ENCODE results near the gene RPL41.
"Not testable (repeated sequence)": the region's sequence is repeated elsewhere in the genome, so short reads cannot be mapped to it uniquely, and the experiment has no call there.

RPL41 gene

DNA sequence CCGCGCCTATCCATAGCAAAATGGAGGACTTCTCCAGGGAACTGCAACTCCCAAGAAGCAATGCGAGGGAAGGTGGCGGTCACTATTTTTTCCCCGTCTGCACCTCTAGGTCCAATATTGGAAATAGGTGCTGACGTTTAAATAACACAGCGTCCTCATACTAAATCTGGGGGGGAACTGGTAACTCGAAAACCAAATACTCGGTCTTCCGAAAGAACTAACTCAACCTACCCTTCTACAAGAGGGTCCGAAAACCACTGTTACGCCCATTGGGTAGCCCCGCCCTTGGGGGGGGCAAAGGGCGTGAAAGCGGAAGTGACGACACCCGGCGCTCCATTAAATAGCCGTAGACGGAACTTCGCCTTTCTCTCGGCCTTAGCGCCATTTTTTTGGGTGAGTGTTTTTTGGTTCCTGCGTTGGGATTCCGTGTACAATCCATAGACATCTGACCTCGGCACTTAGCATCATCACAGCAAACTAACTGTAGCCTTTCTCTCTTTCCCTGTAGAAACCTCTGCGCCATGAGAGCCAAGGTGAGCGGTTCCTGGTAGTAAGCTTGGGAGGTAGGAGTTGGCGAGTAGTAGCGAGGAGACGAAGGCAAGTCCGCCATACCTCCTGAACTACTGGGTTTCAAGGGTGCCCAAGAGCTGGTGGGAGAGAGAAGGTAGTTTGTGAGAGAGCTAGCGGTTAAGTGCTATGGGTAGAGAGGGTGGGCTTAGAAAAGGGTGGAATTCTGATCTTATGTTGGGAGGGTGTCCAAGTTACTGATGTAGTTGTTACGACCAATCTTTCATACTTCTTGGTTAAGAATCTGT, at the start of gene RPL41:
Gene RPL41, plus strand, starts transcription at position 367 of the 815 bp plus-strand sequence.
- DNase-seq: peak; percentile 95

DNA sequence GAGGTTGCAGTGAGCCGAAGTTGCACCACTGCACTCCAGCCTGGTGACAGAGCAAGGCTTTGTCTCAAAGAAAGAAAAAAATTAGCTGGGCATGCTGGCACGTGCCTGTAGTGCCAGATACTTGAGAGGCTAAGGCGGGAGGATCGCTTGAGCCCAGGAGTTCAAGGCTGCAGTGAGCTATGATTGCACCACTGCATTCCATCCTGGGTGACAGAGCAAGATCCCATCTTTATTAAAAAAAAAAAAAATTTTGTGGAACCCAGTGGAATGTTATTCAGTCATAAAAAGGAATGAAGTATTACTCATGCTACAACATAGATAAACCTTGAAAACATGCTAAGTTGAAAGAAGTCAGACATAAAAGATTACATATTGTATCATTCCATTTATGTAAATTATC, 44.8 kb upstream of the RPL41 start:
- no peak for DNase-seq

DNA sequence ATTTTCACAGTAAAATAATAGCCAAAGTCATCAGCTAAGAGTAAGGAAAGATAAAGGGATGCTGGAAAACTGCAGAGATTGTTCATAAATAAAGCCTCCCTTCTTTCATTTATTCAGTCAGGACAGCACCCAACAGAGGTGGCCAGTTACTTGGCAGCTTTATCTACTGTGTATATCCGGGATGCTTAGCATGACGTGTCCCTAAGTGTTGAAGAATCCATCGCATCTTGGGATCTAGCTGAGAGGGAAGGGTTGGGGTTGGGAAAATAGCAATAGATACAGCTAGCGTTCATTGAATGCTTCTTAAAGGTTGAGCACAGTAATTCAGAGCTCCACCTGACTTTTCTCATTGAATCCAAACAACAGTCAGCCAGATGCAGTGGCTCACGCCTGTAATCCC, 42.0 kb upstream of the RPL41 start:
- no peak for DNase-seq

DNA sequence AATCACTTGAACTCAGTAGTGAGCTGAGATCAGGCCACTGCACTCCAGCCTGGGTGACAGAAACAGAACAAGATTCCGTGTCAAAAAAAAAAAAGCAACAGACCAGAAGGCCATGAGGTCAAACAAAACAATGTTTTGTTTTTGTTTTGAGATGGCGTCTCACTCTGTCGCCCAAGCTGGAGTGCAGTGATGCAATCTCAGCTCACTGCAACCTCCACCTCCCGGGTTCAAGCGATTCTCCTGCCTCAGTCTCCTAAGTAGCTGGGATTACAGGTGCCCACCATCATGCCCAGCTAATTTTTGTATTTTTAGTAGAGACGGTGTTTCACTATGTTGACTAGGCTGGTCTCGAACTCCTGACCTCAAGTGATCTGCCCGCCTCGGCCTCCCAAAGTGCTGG, 38.5 kb upstream of the RPL41 start:
- DNase-seq: not testable (repeated sequence)

DNA sequence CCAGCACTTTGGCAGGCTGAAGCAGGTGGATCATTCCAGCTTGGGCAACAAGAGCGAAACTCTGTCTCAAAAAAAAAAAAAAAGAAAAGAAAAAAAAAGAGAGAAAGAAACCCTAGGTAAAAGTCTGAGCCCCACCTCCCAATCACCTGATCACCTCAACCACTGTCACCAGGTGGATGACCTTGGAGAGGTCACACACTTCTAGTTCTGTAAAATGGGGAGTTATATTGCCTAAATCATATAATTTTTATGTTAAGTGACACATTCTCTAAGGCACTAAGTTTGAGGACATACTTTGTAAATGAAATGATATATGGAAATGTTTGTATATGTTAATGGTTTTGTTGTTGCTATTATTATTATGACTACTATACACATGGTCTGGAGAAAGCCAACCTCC, 38.0 kb upstream of the RPL41 start:
- no peak for DNase-seq

DNA sequence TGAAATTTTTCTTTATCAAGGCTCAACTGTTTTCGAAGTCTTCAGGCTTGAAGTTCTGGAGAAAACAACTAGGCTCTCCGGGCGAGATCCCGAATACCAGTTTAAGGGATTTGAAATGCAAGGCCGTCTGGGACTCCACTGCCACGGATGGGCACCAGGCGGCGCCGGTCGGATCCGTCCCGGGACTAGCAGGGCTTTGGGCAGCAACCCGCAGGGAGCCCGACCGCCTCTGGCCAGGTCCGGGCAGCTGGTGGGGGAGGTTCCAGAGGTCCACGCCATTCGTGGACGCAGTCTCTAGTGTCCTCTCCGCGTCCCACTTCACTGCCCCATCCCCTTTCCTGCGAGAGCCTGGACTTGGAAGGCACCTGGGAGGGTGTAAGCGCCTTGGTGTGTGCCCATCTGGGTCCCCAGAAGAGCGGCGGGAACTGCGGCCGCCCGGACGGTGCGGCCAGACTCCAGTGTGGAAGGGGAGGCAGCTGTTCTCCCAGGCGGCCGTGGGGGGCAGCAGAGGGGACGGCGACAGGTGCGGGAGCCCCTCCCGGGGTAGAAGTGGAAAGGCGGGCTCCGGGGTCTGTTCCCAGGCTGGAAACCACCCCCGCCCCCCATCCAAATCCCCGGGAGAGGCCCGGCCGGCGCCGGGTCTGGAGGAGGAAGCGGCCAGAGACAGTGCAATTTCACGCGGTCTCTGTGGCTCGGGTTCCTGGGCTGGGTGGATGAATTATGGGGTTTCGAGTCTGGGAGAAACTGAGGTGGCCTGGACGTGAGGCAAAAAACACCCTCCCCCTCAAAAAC, 37.3 kb upstream of the RPL41 start:
- DNase-seq: peak; percentile 72

DNA sequence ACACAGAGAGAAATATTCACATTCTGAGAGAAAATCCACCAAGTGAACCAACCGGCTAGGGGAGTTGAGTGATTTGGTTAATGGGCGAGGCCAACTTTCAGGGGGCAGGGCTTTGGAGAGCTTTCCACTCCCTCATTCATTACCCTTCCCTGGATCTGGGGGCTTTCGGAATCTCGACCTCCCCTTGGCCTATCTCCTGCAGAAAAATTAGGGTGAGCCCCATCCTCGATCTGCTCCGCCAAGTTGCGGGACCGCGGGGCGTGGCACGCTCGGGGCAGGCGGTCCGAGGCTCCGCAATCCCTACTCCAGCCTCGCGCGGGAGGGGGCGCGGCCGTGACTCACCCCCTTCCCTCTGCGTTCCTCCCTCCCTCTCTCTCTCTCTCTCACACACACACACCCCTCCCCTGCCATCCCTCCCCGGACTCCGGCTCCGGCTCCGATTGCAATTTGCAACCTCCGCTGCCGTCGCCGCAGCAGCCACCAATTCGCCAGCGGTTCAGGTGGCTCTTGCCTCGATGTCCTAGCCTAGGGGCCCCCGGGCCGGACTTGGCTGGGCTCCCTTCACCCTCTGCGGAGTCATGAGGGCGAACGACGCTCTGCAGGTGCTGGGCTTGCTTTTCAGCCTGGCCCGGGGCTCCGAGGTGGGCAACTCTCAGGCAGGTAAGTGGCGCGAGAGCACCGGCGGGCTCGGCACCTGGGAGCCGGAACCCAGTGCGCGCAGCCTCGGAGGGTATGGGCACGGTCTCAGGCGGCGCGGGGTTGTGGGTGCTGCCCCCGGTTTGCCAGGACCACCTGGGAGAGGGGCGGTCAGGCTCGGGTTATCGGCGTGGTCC, 36.5 kb upstream of the RPL41 start, which contains the start of gene ERBB3:
Gene ERBB3, plus strand, starts transcription at position 443 of the 833 bp plus-strand sequence. Its CDS starts 136 bp downstream, at position 579.
- DNase-seq: peak; percentile 77

DNA sequence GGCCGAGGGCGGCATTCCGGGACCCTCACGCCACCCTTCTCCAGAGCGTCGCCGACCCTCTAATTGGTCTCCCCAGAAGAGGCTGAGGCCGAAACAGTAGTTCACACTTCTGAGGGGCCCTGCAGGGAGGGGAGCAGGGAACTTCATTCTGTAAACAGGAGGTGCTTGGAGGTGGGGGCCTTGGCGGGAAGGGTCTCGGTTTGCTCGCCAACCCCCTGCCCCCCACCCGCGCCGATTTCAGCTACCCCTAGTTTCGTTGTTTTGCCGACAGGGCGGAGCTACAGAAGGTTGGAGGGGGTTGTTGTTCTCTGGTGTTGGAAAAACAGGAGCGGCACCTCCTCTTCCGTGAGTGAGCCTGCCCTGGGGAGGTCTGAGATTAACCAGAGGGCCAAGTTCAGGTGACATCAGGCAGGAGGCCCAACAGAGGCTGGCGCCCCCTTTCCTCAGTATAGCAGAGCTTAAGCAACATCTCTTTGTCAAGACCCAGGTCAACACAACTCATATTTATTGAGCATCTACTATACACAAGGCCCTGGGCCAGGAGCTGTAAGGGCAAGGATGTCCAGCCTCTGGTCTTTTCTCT, 35.8 kb upstream of the RPL41 start:
- no peak for DNase-seq

DNA sequence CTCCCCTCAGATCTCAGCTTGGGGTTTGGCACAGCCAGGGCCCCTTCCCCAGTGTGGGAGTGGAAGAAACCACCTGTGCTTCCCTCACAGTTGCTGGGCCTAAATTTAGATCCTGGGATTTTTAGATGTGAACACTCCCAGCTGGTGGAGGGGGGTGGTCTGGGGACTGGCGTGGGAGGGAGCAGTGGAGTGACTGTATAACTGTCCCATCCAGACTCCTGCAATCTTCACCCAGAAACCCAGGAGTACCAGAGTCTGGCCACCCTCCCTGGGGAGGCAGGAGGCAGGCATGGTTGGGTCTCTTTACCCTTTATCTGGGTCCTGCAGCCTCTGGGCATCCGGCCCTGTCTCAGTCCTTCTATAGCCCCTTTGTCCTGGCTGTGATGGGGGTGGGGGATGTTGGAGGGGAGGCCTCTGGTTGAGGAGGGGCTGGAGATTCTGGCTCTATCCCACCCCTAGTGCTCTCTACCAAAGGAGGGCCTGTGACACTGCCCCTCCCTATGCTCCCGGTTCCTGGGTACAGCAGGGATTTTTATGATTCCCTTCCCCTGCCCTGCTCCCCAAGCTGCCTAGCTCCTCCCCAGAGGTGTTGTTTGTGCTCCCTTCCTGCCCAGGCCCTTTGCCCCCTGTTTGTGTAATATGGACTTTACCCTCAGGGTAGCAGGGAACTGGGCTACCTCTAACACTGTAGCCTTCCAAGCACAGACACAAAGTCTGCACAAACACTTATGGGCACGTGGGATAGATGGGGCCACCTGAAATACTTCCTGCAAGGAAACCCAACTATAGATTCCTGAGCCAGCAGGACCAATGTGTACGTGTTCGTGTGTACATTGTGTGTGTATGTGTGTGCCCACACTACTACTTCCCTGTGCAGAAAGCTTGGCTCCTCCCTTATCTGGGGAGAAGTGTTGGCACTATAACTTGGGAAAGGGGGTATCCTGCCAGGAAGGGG, 34.8 kb upstream of the RPL41 start:
- no peak for DNase-seq

DNA sequence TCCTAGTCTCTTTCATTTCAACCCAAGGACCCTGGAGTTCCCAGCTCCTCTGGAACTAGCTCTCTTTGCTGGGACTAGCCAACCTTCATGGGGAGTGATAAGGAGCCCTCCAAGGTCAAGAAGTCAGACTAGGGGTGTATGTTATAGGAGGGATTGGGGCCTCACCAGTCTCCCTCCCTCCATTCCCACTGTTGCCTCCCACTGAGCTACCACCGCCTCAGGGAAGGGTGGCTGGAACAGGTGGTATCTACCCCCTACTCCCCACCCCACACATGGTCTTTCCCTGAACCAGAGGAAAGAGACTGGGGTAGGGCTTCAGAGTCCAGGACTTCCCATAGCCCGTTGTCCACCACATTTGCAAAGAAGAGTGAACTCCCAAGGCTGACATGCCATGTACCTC, 34.1 kb upstream of the RPL41 start:
- DNase-seq: no peak

DNA sequence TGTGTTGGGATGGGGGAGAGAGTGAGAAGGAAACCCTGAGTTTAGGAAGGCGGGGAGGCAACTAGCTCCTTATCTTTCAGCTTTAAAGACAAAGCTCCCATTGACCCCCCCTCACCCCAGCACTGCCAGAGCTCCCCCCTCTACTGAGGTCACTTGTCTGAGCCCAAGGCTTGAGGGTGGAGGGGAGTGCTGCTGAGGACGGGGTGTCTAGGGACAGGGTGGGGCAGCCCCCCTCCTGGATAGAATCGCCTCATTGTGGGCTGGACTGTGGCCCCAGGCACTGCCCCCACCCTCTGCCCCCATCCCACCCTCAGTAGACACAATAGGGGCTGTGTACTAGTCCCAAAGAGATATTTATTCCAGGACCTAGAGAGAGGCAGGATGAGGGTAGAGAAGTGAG, 33.5 kb upstream of the RPL41 start:
- no peak for DNase-seq

DNA sequence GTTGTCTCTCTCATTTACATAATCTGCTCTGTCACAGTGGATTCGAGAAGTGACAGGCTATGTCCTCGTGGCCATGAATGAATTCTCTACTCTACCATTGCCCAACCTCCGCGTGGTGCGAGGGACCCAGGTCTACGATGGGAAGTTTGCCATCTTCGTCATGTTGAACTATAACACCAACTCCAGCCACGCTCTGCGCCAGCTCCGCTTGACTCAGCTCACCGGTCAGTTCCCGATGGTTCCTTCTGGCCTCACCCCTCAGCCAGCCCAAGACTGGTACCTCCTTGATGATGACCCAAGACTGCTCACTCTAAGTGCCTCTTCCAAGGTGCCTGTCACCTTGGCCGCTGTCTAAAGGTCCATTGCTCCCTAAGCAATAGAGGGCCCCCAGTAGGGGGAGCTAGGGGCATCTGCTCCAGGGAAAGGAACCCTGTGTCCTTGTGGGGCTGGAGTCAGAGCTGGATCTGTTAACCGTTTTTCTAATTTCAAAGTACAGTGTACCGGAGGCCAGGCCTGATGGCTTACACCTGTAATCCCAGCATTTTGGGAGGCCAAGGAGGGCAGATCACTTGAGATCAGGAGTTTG, 31.4 kb upstream of the RPL41 start:
- DNase-seq: peak; percentile 43

DNA sequence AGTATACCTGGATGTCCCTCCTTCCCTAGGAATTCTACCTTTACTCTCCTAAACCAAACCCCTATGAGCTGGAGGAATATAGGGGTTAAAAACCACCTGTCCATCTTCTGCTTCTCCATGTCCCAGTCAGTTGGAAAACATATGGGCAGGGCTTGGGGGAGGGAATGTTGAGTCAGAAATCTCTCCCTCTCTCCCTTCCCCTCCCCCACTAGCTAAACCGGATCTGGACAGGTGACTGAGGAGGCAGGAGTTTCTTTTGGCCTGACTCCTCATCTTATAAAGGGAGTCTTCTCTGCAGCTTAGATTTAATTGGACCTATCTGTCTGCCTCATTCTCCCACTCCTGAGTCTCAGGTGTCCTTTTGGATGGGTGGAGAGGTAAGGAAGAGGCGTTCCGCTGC, 30.3 kb upstream of the RPL41 start:
- no peak for DNase-seq

DNA sequence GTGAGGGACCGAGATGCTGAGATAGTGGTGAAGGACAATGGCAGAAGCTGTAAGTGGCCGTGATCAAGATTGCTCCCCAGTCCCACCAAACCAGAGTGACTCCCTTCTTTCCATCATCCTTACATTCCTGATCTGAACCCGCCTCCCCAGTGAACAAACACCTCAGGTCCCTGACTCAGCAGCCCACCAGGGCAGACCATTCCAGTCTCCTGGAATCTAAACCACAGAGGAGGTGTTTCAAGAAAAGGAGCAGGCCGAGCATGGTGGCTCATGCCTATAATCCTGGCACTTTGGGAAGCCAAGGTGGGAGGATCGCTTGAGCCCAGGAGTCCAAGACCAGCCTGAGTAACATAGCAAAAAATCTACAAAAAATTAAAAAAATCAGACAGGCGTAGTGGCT, 29.8 kb upstream of the RPL41 start:
- no peak for DNase-seq

DNA sequence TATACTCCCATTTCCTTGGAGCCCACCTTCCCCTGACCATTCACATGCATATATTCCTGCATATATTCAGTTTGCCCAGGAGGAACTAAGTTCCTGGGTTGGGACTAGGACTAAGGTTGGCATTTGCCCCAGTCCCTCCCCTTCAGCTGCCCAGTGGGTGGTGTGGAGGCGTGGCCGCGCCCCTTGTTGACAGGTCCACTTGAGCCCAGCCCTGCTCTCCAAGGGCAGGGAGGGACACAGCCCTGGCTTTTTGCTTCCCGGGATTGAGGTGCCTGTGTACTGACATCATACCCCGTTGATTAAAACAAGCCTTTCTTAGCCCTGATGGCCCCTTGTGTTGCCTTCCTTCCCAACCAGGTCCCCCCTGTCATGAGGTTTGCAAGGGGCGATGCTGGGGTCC, 29.2 kb upstream of the RPL41 start:
- DNase-seq: no peak

DNA sequence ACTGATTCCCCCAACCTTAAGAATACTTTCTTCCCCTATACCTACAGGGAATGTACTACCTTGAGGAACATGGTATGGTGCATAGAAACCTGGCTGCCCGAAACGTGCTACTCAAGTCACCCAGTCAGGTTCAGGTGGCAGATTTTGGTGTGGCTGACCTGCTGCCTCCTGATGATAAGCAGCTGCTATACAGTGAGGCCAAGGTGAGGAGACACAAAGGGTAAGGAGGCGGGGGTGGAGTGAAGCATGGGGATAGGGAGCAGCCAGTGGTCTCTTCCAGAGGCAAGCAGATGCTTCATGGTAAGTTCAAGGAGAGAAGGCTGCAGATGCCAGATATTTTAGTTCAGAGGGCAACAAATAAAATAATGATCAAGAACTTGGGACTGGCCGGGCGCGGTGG, 18.7 kb upstream of the RPL41 start:
- no peak for DNase-seq

DNA sequence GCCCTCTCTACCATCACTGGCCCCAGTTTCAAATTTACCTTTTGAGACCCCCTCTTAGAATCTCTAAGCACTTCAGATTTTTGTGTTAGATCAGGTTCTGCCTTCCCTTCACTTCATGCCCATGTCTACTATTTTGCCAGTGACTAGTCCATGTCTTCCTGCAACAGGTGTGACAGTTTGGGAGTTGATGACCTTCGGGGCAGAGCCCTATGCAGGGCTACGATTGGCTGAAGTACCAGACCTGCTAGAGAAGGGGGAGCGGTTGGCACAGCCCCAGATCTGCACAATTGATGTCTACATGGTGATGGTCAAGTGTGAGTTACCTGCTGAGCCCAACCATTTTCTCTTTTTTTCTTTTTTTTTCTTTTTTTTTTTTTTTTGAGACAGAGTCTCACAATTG, 17.8 kb upstream of the RPL41 start:
- DNase-seq: no peak

DNA sequence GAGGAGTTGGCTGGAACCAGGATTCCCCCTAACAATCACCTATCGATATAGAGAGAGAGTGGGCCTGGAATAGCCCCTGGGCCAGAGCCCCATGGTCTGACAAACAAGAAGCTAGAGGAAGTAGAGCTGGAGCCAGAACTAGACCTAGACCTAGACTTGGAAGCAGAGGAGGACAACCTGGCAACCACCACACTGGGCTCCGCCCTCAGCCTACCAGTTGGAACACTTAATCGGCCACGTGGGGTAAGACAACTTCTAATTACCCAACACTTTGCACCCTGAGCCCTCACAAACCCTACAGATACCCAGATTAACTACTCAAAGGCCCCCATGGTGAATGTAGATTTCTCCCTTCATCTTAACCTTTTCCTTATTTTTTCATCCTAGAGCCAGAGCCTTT, 16.6 kb upstream of the RPL41 start:
- no peak for DNase-seq

DNA sequence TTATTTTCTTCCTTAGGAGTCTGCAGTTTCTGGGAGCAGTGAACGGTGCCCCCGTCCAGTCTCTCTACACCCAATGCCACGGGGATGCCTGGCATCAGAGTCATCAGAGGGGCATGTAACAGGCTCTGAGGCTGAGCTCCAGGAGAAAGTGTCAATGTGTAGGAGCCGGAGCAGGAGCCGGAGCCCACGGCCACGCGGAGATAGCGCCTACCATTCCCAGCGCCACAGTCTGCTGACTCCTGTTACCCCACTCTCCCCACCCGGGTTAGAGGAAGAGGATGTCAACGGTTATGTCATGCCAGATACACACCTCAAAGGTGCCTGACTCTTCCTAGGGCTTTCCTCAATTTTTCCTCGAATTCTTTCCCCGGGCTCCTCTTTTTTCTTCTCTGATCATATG, 15.4 kb upstream of the RPL41 start:
- DNase-seq: no peak

DNA sequence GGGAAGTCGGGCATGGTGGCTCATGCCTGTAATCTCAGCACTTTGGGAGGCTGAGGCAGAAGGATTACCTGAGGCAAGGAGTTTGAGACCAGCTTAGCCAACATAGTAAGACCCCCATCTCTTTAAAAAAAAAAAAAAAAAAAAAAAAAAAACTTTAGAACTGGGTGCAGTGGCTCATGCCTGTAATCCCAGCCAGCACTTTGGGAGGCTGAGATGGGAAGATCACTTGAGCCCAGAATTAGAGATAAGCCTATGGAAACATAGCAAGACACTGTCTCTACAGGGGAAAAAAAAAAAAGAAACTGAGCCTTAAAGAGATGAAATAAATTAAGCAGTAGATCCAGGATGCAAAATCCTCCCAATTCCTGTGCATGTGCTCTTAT, 13.8 kb upstream of the RPL41 start:
- DNase-seq: no peak

DNA sequence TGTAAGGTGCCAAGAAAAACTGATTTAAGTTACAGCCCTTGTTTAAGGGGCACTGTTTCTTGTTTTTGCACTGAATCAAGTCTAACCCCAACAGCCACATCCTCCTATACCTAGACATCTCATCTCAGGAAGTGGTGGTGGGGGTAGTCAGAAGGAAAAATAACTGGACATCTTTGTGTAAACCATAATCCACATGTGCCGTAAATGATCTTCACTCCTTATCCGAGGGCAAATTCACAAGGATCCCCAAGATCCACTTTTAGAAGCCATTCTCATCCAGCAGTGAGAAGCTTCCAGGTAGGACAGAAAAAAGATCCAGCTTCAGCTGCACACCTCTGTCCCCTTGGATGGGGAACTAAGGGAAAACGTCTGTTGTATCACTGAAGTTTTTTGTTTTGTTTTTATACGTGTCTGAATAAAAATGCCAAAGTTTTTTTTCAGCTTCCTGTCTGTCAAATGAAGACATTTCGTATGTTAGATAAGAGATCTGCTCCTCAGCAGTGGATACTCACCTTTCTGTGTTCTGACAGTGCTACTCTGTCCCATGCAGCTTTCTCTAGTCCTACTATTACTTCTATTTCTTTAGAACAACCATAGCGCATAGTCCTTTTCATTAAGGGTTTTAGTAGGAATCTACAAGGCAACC, 13.2 kb upstream of the RPL41 start:
- DNase-seq: no peak

Measured in activated CD4-positive, alpha-beta T cell treated with anti-CD3 and anti-CD28 coated beads for 48 hours (primary cell).